GM12875 (cell line): ENCODE measurements around the gene EEF1AKMT4.

Source experiments
- H3K4me3 ChIP-seq: one replicate; pipeline ENCODE4 v1.5.1; 2011; ENCODE audit warnings: low read depth, low read length, control low read depth
- TF ChIP-seq, protein P1 (sequence below): IDR thresholded peaks from 2 replicates; pipeline ENCODE4 v1.5.1; 2011; ENCODE audit warnings: low read depth, mild to moderate bottlenecking, control low read depth, inconsistent platforms, low read length, moderate library complexity, borderline replicate concordance; ENCODE audit not compliant: insufficient read depth

The EEF1AKMT4 gene

DNA sequence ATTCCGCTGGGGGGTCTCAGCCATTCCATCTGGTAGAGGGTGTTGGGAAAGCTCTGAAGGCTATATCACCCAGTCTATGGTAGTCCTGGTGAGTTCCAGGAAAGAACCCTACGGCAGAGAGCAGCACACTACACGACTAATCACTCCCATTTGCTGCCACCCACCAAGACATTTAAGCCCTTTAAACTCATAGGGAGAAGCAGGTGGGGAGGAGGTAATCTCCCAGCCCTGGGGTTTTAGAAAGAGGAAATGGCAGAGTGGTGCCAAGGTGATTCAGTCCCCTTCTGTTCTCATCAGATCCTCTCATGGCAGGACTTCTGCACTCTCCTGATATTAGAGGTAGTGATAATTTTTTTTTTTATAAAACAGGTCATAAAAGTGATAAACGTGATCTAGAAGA is 30.7 kb upstream of the EEF1AKMT4 start:
- H3K4me3 ChIP-seq = no peak overlapping the region
- TF ChIP-seq, protein P1, sequence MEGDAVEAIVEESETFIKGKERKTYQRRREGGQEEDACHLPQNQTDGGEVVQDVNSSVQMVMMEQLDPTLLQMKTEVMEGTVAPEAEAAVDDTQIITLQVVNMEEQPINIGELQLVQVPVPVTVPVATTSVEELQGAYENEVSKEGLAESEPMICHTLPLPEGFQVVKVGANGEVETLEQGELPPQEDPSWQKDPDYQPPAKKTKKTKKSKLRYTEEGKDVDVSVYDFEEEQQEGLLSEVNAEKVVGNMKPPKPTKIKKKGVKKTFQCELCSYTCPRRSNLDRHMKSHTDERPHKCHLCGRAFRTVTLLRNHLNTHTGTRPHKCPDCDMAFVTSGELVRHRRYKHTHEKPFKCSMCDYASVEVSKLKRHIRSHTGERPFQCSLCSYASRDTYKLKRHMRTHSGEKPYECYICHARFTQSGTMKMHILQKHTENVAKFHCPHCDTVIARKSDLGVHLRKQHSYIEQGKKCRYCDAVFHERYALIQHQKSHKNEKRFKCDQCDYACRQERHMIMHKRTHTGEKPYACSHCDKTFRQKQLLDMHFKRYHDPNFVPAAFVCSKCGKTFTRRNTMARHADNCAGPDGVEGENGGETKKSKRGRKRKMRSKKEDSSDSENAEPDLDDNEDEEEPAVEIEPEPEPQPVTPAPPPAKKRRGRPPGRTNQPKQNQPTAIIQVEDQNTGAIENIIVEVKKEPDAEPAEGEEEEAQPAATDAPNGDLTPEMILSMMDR = no peak

DNA sequence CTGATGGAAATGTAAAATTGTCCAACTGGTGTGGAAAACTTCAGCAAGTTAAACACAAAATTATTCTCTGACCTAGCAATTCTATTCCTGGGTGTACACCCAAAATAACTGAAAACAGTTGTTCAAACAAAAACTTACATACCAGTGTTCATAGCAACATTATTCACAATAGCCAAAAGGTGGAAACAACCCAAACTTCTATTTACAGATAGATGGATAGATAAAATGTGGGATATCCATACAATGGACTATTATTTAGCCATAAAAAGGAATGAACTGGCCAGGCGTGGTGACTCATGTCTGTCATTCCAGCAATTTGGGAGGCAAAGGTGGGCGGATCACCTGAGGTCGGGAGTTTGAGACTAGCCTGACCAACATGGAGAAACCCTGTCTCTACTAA is 27.0 kb upstream of the EEF1AKMT4 start:
- TF ChIP-seq, protein P1 = no peak
- no peak overlapping the region for H3K4me3 ChIP-seq

DNA sequence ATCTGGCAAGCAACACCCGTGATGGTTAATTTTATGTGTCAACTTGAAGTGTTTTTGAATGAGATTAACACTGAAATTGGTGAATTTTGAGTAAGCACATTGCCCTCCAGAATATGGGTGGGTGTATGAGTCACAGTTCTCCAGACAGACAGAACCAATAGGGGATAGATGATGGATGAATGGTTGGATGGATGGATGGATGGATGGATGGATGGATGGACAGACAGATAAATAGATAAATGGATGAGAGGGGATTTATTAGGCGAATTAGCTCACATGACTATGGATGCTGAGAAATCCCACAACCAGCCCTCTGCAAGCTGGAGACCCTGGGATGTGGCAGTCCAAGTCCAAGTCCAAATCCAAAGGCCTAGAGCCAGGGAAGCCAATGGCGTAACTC is 25.5 kb upstream of the EEF1AKMT4 start:
- TF ChIP-seq, protein P1 = no peak
- no peak overlapping the region for H3K4me3 ChIP-seq

DNA sequence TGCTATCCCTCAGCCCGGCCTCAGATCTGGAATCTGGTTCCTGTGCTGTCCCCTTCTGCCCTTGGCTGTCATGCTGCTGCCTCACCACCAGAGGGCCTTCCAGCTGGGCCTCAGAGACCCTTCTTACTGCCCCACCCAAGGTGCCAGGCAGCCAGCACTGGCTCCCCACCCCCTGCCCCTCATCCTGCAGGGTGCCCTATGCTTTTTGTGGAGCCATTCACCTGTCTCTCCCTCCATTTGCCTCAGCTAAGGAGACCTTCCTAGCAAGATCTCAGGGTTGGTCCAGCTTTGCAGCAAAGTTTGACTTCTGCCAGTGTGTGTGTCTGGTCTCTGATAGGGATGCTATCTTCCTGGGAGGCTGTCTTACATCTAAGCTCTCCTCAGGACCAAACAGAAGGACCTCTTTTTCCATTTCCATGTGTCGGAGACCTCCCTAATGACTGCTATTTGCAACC is 22.0 kb upstream of the EEF1AKMT4 start:
- TF ChIP-seq, protein P1 = peak; percentile 95
- H3K4me3 ChIP-seq = no peak overlapping the region

DNA sequence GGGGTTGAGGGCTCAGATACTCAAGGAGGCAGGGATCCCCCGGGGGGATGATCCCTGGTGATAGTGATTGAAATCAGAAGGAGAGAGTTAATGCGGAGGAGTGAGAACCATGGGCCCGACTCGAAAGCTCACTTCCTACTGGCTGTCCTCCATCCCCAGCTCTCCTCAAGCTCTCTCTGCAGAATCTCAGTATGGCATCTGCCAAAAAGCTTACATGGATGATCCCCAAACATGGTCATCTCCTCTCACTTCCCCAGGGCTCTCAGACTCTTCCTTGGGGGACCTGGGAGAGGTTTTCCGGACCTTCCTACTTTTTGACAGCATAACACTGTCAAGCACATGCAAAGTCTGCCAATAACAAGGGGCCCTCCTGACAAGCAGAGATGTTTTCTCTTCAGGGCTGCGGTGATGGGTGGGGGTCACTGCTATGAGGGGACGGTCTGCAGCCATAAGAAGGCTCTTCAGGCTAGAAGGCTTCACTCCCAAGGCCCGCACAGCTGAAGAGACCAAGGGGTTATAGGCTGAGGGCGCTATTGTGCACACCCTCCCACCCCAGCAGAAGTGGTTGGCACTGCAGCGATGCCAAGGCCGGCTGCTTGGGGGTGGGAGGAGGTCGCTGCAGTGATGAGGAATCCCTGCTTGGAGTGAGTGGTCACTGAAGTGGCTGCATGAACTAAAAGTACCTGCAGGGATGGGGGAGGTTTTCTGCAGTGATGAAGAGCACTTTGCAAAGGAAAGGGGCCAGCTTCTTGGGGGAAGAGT is 20.9 kb upstream of the EEF1AKMT4 start:
- TF ChIP-seq, protein P1 = no peak
- H3K4me3 ChIP-seq = no peak overlapping the region

DNA sequence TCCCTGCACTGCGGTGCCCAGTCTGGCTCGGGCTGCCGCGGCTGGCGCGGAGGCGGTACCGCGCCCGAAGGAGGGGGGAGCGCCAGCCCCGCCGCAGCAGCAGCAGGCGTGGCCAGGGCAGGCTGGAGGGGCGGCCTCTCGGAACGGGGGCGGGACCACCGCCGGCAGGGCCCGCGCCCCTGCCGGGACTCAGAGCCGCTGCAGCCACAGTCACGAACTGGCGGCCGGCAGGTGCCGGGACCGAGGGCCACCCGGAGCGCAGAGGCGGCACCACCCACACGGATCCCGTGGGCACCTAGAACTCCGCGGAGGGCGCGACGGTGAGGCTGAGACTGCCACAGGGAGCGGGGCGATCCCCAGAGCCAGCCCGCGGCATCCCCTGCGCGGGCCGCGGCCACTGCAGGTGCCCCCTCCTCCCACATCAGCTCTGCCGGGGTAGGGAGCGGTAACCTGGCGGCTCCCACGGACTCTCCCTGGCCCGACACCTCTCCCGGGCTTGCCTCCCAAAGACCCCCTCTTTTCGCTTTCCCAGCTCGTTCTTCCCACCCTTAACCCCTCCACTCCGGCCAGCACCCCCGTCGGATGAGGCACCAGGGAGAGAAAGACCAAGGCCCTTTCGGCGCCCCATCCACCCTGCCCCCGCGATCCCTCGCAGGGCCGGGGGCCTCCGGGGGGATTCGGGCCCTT is 19.9 kb upstream of the EEF1AKMT4 start, which contains the start of gene VWA5B2:
VWA5B2 (plus strand) TSS at position 192 of the 687 bp plus-strand sequence. CDS start 944 bp downstream, outside the sequence.
- no peak within 1 kb of the TSS for H3K4me3 ChIP-seq

More for the DNA sequence above, 19.9 kb upstream of the EEF1AKMT4 start, which contains the start of gene VWA5B2:
- TF ChIP-seq, protein P1 = peak; percentile 38
